Stimulated activated CD8-positive, alpha-beta memory T cell treated with anti-CD3 and anti-CD28 coated beads, Interleukin-12 subunit alpha, Interleukin-12 subunit beta, amount 100 ng/mL, for 24 hours (primary cell): Measurements from ENCODE around the gene ECPAS.
"Not testable (repeated sequence)": the region's sequence is repeated elsewhere in the genome, so short reads cannot be mapped to it uniquely, and the experiment has no call there.

ENCODE experiments used
- DNase-seq: peaks from one replicate; pipeline ENCODE4 v3.0.0-alpha.2; 2020; ENCODE audit errors: extremely low read depth

The ECPAS gene

GRCh38 chr9:111352545-111352944 is 131.6 kb downstream of the ECPAS start:
- no peak for DNase-seq

GRCh38 chr9:111350556-111350955 is 133.6 kb downstream of the ECPAS start:
- DNase-seq = no peak

- DNase-seq = no peak
Measured at GRCh38 chr9:111349766-111350165, 134.4 kb downstream of the ECPAS start.

GRCh38 chr9:111348821-111349271 is 135.3 kb downstream of the ECPAS start:
- DNase-seq = no peak

GRCh38 chr9:111334318-111334863 is 149.8 kb downstream of the ECPAS start:
- DNase-seq = not testable (repeated sequence)

- DNase-seq = no peak
Measured at GRCh38 chr9:111330124-111330523, 154.1 kb downstream of the ECPAS start, which contains the start of gene OR2K2. OR2K2 (minus strand) TSS chr9:111330224; CDS start chr9:111328433, 1,791 bp downstream.

- no peak for DNase-seq
Measured at GRCh38 chr9:111320631-111321030, 163.6 kb downstream of the ECPAS start.

- DNase-seq = no peak
Measured at GRCh38 chr9:111316796-111317195, 167.4 kb downstream of the ECPAS start.
